ENCODE measurements around the gene DOCK4. TPM values are rescaled to one million over a fixed set of nuclear protein-coding genes. Genes with fewer than 3 reads are reported as not detected.
A peak's percentile ranks its signal among the peaks of the same experiment; 100 is the strongest.

The DOCK4 gene
- total and polyA plus RNA-seq, 2 of the 8 experiments (the other 6 are each of a cell fraction or from before 2014, with no cell fraction given) = 5.1 to 23.6 TPM

DNA sequence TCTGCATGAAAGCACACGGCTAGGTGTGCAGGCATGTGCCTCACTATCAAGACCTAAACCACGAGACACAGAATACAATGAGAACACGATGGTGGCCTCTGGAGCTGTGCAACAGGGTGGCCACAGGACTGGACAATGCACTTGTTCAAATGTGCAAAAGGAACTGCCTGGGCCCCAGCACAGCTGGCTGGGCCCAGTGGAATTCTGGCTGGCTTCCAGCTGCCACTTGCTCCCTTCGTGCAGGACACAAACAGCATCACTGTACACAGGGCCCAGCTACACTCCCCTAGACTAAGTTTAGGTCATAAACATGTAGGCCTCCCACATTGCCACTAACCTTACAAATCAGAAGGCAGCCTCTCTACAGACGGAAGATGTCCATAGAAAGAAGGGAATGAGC is 23.4 kb downstream of the DOCK4 start:
- no peak overlapping the region for H2BK12ac ChIP-seq (ENCODE audit: low read depth, low read length)
- FAIRE-seq (no peak), DNase-seq (ENCODE audit: low read depth in 1 of 2, low spot score in 2 of 2) (no peak)
- 94% methylated on average over 5 of the region's 5 CpGs; no CpG with 5 or more reads in 1 of the 2 experiments for WGBS, 2 experiments (ENCODE audit: extremely low coverage in 1 of 2, insufficient coverage in 1 of 2, insufficient read length in 1 of 2, insufficient replicate concordance in 2 of 2, low coverage in 1 of 2, low lambda C conversion rate in 2 of 2, missing lambda C conversion rate in 1 of 2)
- H2AFZ ChIP-seq (ENCODE audit: low read length) = no peak overlapping the region
- no peaks in the 10 kb centered on the region for H3K27me3 ChIP-seq (replicated peaks in 1 of 4; ENCODE audit: control insufficient read depth in 3 of 4, extremely low read depth in 1 of 4, insufficient read depth in 3 of 4, low read length in 3 of 4)
- H2AK5ac ChIP-seq (ENCODE audit: low read depth, low read length) = 0 out of 2 replicates have a peak overlapping the region, but pooled peaks have one; percentile 10
- no peak overlapping the region for H3K14ac ChIP-seq (ENCODE audit: insufficient read length)
- H4K8ac ChIP-seq (ENCODE audit: extremely low read depth, insufficient read depth, low read length) = no peak overlapping the region
- H3K79me1 ChIP-seq (ENCODE audit: low read depth, low read length) = peaks cover 6% of the 10 kb centered on the region; the same call in 1 of the 2 replicates
- no peak overlapping the region for H2BK5ac ChIP-seq (ENCODE audit: low read depth, low read length)
- peaks cover 0 to 46% of the 10 kb centered on the region in 2 experiments; a peak in 2 of 4 replicates for H3K79me2 ChIP-seq (ENCODE audit: control insufficient read depth in 1 of 2, insufficient read depth in 2 of 2, low read length in 2 of 2)
- ChIA-PET CTCF (ENCODE audit: partially characterized antibody) (interaction anchor here (0.9 kb wide), 1 partner anchor 10 kb away, joined by 3 read pairs; no protein-coding TSS in a partner anchor), POLR2A (ENCODE audit: partially characterized antibody) (interaction anchor here (3.4 kb wide), 1 partner anchor 23 kb away, joined by 9 read pairs; no protein-coding TSS in a partner anchor)
- H4K5ac ChIP-seq (ENCODE audit: insufficient read length, low read depth, low read length) = no peak overlapping the region
- no peak overlapping the region for H3K27ac ChIP-seq (ENCODE audit: low read depth, low read length)
- H2BK20ac ChIP-seq (ENCODE audit: low read length) = no peak overlapping the region
- no peak overlapping the region for H3K4me3 ChIP-seq (ENCODE audit: extremely low read depth in 1 of 4, insufficient read depth in 2 of 4, low read depth in 3 of 4, low read length in 4 of 4)
- H3K4me2 ChIP-seq (ENCODE audit: insufficient read depth in 1 of 2, low read depth in 2 of 2, low read length in 2 of 2) = no peak overlapping the region
- no peak overlapping the region for H3K4ac ChIP-seq (replicated peaks; ENCODE audit: insufficient read length, low read depth, low read length)
- H3K23me2 ChIP-seq (ENCODE audit: low read depth, low read length) = no peaks in the 10 kb centered on the region
- TF ChIP-seq CHD1 (IDR thresholded peaks at IDR 0.05; ENCODE audit: low read depth, low read length) = no peak
- no peak for TF ChIP-seq YY1 (IDR thresholded peaks at IDR 0.05; ENCODE audit: low read depth, low read length)
- no peak overlapping the region for H3K56ac ChIP-seq (replicated peaks; ENCODE audit: insufficient read length, low read depth, low read length)
- no peak overlapping the region for H2BK15ac ChIP-seq (ENCODE audit: low read length)
- H3K36me3 ChIP-seq (ENCODE audit: control insufficient read depth in 2 of 4, insufficient read depth in 4 of 4, low read length in 3 of 4) = no peaks in the 10 kb centered on the region
- H2BK120ac ChIP-seq (replicated peaks; ENCODE audit: low read depth, low read length) = no peak overlapping the region
- H3K23ac ChIP-seq (ENCODE audit: insufficient read length) = no peak overlapping the region
- 0 out of 2 replicates have a peak overlapping the region, but pooled peaks have one; percentile 16 for H3K18ac ChIP-seq (ENCODE audit: extremely low read depth, low read length)
- no peak overlapping the region for H4K91ac ChIP-seq (replicated peaks; ENCODE audit: insufficient read length, low read length)
- no peak overlapping the region for H3K9ac ChIP-seq (replicated peaks in 1 of 4; ENCODE audit: extremely low read depth in 1 of 4, low read depth in 3 of 4, low read length in 3 of 4)
- H3K9me3 ChIP-seq (ENCODE audit: insufficient read depth in 2 of 2, low read depth in 1 of 2, low read length in 1 of 2) = no peaks in the 10 kb centered on the region
- H4K20me1 ChIP-seq (replicated peaks in 1 of 2; ENCODE audit: control insufficient read depth in 1 of 2, insufficient read depth in 2 of 2, low read length in 2 of 2) = peaks cover 3% of the 10 kb centered on the region in 2 experiments
- peaks cover 0 to 3% (median under 1%) of the 10 kb centered on the region in 4 experiments; a peak in 1 of 7 replicates for H3K4me1 ChIP-seq (replicated peaks in 1 of 4; ENCODE audit: control insufficient read depth in 3 of 4, insufficient read depth in 4 of 4, low read length in 3 of 4)

All from H1 (cell line).